Left kidney (tissue), 2 donors: Measurements from ENCODE around the gene GALNTL6. TPM values are rescaled to one million over a fixed set of nuclear protein-coding genes. Genes with fewer than 3 reads are reported as not detected.
"Not testable (repeated sequence)": the region's sequence is repeated elsewhere in the genome, so short reads cannot be mapped to it uniquely, and the experiment has no call there.

Experiments
- DNase-seq: peaks from one replicate; pipeline ENCODE4 v3.0.0-alpha.2; 2013
- polyA plus RNA-seq: library from polyadenylated mRNA; unstranded; fragments of 120-200 nt; gene quantifications from one replicate; pipeline ENCODE4 v1.2.1, GENCODE V29; 2013; ENCODE audit not compliant: insufficient read length

GALNTL6 gene
- polyA plus RNA-seq, 1 donor: 0.78 TPM

DNA sequence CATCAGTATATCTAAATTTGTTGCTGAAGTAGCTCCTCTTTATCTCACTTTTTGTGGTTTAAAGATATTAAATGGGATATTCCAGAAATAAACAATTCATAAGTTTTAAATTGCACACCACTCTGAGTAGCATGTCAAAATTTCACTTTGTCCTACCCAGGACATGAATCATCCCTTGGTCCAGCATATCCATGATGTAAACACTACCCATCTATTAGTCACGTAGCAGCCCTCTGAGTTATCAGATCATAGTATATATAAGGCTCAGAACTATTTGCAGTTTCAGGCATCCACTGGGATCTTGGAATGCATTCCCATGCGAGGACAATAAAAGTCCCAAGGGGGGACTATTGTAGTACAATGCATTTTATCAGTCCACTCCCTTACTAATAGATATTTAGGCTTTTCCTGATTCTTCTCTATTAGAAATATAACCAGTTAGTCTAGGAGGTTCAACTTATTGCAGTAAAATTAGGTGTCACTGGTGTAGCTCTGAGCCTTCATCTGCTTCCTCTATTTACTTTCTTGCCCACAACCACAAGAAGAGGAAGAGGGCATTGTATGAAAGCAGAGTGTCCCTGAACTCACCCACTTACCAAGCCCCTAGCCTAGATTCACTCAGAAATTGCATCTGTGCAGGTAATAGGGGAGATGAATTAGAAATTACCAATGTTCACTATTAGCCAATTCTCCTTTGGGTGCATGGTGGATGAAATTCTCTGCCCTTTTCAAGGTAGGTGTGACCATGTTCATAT lies 945.6 kb downstream of the GALNTL6 start:
- no peak for DNase-seq

DNA sequence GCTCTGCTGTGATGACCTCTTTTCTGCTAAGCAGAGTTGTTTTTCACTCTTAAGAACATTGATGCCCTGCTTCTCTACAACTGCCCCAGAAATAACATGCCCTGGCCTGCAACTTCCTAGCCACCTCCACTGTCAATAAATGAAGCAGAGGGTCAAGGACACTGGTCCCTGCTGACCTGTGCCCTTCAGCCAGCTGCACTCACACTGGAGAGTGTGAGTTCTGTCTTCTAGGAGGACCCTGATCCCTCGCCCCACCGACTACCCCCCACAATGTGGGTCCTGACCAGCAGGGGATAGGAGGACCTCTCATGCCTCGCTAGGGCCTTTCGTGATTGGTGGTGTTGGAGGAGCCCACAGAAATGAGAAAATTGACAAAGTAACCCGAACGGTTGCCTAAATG lies 947.3 kb downstream of the GALNTL6 start:
- DNase-seq: no peak

DNA sequence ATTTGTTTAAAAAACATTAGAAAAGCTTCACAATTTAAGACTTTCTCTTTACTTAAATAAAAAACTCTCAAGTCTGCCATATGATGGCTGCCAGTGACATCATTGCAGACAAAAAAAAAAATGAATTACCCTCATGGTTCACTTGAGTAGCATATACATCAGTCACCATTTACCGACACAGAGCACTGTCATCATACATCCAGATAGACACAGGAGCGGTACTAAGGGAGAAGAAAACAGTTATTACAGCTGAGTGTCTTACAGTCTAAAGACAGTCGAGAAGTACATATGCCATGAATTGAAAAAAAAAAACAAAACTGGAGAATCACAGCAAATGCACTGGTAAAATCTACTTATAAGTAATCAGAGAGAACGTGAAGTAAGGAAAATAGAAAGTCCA lies 949.7 kb downstream of the GALNTL6 start:
- no peak for DNase-seq

DNA sequence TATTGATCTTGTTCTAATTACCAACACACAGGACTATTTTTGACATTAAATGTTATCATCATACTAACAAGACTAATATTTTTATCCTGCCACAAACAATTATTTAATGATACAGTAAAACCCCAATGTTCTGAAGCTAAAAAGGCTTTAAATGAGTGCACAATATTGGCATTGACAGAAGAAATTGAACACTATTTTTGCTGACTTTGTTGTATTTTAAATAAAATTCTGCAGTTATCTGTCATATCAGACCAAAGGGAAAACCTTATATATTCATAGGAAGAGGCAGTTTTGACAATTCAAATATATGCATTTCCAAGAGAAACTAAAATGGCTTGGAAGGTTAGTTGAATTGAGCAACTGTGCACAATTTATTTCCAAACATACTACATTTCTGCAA lies 957.6 kb downstream of the GALNTL6 start:
- no peak for DNase-seq

DNA sequence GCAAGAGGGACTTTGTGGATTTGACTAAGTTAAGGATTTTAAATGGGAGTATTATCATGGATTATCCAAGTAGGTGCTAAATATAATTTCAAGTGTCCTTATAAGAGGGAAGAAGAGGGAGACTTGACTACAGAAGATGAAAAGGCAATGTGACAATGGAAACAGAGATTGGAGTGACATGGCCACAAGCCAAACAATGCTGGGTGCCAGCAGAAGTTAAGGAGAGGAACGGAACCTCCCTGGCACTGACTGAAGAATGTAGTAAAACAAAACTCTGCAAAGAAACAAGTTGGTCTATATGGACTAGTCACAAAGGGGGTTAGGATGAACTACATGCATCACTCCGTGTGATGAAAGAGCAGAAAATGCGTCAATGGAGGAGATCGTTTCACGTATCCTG lies 959.6 kb downstream of the GALNTL6 start:
- DNase-seq: no peak

DNA sequence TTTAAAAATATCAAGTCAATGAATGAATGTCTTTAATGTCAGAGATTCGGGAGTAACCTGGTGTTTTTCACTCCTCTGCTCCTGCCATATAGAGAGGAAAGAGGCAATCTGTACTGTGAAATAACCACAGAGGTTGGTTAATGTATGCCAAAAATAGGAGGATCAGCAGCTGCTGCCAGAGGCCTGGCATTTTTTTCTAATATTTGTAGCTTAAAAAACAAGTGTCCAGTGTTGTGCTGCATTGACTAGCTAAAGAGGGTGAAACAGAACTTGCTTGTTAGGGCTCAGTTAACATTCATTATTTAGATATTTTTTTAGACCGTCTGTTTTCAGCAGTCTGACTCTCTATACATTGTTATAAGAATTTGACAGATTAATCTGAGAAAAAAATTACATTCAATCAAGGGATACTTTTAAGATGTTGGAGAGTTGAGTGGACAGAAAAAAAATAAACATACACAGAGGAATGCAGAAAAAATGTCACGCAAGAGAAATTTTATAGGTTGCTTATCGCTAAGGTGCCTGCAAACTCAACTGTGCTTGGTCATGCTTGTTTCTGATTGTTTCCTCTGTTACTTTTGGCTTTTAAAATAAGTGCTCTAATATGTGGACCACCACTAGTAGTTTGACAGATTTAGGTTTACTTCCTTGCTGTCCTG lies 963.1 kb downstream of the GALNTL6 start:
- no peak for DNase-seq

DNA sequence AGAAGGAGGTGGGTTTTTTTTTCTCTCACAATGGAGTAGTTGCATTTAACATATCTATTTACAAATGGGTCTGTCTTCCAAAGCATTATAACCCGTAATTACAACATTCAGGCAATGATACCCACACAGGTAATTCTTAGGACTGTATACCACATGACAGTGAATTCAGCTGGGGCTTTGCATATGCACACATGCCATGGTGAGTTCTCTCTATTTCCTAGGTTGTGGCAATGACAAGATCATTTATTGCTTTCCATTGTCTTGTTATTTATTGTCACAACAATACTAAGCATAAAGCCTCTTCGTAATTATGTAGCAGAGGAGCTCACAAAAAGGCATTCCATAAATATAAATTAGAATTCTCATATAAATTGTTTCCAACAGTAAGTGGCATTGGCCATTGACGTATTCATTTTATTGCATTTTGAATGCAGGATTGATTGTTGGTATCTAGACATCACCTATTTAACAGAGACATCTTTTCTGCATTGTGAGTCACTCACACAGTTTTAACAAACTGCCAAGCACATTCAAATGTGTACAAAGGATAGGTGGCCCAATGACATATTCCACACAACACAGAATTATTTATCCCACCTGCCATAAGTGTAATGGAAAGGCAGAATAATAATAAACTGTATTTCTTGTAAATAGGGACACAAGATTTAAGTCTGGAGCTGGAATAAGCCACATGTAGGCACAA lies 964.7 kb downstream of the GALNTL6 start:
- DNase-seq: no peak

DNA sequence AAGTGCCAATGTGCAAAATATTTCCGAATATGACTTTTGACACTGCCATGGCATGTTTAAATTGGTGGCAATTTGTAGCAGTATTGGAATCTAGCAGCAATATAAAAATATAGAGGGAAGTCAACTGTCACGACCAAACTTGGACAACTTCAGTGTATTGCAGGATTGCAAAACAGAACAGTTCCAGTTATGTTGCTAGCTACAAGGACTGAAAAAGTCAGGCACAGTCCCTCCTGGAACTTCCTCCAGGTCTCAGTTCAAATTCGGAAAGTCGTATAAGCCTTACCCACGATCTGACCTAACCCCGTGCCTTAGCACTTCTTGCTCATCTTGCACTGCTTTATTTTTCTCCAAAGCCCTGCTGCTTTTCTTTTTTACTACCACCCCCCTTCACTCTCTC lies 965.4 kb downstream of the GALNTL6 start:
- no peak for DNase-seq

DNA sequence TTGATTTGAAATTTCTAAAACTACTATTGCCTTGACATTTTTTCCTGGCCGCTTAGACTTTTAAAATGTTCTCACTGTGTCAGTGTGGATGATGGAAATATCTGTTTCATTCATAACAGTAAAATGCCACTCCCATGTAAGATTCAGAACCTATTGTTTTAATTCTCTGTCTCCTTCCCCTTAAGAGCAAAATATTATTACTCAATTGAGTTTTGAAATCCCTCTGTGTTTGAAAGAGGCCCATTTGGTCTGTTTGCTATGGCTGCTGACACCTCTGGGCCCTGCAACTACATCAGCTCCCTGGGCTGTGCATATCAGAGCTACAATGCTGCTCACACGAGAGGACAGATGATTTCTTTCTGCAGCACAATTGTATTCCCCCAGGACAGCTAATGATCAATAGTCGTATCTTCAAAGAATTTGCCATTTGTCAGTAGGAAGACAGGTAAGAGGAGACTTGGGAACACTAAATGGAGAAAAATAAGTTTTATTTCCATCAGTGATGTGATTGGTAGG lies 967.4 kb downstream of the GALNTL6 start:
- no peak for DNase-seq

DNA sequence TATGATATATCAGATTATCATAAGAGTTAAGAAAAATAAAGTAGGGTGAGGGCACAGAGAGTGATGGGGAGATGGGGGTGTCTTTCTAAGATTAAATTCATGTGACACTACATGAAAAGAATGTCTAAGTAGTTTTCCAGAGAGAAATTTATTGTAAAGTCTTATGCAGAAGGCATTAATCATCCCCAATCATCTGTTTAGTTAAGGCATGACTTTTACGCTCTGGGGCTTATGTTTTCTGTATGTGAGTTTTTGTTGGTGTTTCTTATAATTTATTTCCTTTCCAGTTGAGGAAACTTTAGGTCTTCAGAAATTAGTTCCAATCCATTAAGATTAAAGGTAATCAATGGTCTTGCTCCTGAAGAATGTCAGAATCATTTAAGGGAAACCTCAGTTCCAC lies 972.4 kb downstream of the GALNTL6 start:
- DNase-seq: no peak

DNA sequence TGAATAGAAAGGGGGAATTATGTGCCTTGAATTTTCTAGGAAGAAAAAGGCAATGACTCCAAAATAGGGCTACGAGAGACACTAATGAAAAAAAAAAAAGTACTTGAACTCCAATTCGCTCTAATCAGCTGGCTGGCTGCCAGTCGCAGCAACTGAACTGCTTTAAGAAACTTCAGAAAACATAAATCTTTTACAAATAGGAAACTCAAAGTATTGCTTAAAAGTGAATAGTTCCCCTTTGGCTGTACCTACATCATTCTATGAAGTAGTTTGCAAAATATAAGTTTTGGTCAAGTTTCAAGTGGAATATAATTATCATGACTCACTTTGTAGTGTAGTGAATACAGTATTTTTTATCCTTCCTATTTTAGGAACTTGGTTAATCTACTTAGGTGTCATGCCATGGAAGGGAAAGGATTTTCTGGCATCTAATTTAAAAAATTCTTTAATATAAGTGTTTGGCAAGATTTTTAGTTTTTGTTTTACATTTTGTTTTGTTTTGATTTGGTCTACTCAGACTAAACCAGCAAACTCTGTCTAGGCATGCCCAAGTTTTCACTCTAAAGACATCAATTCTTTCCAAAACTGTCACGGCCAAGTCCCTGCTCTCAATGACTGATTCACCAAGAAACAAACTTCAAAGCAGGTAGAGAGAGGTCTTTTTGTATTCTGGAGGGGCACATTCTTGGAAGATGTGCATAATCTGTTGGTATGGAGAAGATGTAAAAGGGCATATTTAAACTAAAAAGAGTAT lies 973.0 kb downstream of the GALNTL6 start:
- DNase-seq: peak; percentile 44

DNA sequence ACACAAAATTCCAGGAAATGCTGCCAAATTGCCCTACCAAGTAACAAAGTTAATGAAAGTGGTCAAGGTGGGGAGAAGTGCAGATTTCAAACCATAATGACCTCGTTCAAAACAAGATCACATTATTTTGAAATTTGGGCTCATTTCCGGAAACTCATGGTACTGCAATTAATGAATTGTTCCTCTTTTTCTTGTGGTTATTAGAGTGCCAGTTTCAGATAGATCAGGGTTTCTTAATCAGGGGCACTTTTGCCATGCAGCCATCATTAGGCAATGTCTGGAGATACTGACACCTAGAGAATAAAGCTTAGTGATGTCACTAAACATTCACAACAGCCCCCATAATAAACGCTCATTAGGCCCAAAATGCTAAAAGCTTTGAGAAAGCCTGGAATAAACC lies 973.9 kb downstream of the GALNTL6 start:
- no peak for DNase-seq

DNA sequence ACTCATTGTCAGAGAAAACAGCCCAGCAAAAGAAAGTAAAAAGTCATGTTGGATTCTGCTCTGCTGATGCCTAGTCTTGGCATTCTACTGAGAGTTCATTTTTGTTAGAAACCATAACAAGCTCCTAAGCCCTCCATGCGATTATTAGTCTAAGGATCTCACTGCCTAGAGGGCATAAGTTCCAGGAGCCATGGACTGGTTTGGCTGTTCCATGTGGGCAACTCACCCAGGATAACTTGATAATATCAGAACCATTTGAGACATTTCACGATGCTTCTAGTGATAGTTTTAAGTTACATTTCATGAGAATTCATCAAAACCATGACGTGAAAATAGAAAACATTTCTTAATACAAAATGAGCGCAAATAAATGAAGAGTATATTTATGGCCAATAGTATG lies 978.6 kb downstream of the GALNTL6 start:
- DNase-seq: no peak

DNA sequence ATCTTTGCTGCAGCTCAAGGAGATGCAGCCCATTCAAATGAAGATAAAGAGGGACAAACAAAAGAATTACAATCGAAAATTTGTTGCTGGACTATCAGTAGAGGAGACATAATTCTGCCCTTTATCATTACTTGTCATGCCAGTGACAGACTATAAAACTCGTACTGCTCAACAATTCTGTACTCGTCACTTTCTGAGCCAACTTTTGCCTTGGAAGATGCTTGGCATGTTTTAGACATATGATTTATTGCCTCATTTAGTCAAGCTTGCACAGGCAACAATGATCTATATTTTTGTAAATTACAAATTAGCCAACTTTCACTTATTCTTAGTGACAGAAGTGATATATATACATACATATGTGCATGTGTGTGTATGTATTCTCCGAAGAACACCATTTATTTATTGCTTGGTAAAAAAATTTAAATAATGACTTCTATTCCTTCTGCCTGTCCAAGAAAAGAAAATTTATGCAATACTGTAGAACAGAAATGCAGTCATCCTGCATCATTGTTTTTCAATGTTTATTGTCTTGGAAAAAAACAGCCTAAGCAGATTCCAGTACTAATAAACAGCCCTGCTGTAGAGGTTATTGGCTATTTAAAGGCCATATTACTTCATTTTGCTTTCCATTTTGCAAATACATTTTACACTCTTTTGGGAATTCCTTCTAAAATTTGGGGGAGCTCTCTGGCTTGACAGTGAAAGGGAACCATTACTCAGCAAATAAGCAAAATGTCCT lies 980.5 kb downstream of the GALNTL6 start:
- DNase-seq: no peak

DNA sequence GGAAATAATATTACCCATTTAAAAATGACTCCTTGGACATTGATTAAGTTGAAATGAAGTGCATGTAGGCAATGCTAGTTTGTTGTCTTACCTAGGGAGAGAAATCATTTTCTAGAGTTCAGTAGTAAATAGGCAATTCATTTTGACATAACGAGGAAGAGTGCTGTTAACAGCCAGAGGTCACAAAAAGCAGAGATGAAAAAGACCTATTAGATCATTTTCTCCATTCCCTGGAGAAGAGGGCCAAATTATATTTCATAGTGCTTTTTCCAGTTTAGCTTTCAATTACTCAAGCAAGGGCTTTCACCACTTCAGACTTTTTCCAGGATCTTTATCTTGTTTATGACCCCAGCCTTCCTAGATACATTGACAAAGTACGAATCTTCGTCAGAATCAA lies 981.1 kb downstream of the GALNTL6 start:
- DNase-seq: no peak

DNA sequence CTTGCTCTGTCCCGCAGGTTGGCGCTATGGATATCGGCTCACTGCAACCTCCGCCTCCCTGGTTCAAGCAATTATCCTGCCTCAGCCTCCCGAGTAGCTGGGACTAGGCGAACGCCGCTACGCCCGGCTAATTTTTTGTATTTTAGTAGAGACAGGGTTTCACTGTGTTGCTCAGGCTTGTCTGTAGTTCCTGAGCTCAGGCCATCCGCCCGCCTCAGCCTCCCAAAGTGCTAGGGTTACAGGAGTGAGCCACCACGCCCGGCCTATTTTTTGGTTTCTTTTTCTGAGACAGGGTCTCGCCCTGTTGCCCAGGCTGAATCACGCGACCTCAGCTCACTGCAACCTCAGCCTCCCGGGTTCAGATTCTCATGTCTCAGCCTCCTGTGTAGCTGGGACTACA lies 984.1 kb downstream of the GALNTL6 start:
- DNase-seq: not testable (repeated sequence)

DNA sequence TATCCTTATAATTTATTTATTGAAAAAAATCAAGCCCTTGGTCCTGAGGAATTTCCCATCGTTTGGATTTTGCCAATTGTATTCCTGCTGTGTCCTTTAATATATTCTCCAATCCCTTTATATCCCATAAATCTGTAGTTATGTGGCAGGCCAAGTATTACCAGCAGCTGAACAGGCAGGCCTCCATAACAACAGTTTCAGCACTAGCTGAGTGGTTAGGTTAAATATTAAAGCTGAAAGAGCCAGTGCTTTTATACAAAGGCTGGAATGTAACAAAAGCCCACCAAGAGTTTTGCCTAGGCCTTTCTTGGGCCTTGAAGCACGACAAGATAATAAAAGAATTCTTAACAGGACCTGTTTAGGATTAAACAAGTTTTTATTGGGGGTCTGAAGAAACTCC lies 988.8 kb downstream of the GALNTL6 start:
- peak; percentile 26 for DNase-seq

DNA sequence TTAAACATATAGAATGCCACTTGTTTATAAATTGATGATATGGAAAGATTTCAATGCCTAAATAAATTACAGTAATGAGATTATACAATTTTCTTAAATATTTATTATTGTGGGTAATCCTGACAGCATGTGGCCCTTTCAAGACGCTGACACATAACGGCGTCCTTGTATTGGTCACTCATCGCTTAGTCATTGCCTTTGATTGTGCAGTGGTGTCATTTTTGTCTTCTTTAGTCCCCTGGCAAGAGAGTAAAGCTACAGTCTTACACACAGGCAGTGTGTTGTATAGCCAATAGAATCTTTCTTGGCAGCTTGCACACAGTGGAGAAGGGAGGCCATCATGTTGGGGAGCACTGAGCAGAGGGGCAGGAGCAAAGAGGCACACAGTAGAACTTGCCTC lies 993.6 kb downstream of the GALNTL6 start:
- no peak for DNase-seq

DNA sequence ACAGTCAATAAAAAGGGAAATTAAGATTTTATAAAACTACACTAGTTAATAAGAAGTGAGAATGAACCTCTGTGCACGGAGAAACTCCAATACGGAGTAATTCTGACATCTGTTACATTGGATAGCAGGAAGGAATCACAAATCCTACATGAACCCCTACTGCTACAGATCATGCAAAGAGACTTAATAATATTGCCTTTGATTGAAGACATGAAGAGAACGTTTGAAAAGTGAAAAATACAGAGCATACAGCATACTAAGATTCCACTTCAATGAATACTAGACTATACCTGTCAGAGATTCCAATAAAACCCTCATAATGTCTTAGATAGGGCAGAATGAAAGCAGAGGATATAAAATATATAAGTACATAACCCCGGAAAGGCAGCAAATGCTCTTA lies 995.0 kb downstream of the GALNTL6 start:
- DNase-seq: no peak

DNA sequence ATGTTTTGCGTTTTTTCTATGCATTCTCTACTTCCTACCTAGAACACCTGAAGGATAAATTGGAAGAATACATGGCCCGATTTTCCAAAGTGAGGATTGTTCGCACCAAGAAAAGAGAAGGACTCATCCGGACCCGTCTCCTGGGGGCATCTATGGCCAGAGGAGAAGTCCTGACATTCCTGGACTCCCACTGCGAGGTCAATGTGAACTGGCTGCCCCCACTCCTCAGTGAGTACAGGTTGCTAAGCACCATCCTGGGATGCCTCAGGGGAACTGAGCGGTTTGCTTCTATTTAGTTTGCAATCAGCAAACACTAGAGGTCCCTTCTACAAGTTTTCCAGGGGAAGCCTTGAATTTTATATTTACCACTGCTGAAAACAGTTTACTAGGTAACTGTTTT lies 996.1 kb downstream of the GALNTL6 start:
- no peak for DNase-seq

DNA sequence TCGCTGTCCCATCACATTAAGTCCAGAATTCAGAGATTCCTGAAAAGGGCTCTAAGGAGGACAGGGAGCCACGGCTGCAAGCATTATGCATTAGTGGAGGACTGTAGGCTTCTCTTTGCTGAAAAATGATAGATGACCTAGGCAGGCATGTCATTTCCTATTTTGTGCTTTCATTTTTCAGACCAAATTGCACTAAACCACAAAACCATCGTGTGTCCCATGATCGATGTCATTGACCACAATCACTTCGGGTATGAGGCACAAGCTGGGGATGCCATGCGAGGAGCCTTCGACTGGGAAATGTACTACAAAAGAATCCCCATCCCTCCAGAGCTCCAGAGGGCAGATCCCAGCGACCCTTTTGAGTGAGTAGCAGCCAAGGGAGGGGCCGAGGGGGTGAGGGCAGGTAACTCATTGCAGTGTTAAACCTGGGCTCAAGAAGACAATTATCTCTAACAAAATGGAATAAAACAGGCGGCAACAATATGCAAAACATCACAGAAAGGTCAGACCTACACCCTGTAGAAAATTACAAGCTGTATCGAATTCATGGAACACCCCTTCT lies 1000.2 kb downstream of the GALNTL6 start:
- no peak for DNase-seq
